Neural cell (in vitro differentiated cells): ENCODE results near the gene C19orf53. TPM values are rescaled to one million over a fixed set of nuclear protein-coding genes. Genes with fewer than 3 reads are reported as not detected.

Experiments used
- H2AFZ ChIP-seq: fragments of 200-600, 300-800 bp; sonication (generic), shearing (Covaris generic); 2 replicates; pipeline ENCODE4 v1.6.0; 2014; ENCODE audit warnings: low read depth, mild to moderate bottlenecking, antibody characterized with exemption, low read length, moderate library complexity
- H3F3A ChIP-seq: fragments of 200-600 bp; shearing (Covaris generic); 2 replicates; pipeline ENCODE4 v1.6.1; 2016; ENCODE audit warnings: mild to moderate bottlenecking, moderate library complexity, mixed read lengths, antibody characterized with exemption, low read length; ENCODE audit not compliant: insufficient read depth, poor library complexity, severe bottlenecking
- H3K27ac ChIP-seq: fragments of 200-600, 300-800 bp; sonication (generic), shearing (Covaris generic); 2 replicates; pipeline ENCODE4 v1.5.1; 2014; ENCODE audit warnings: mild to moderate bottlenecking, low read length, moderate library complexity
- H3K27me3 ChIP-seq: fragments of 300-800, 200-600 bp; sonication (generic), shearing (Covaris generic); 2 replicates; pipeline ENCODE4 v1.6.0; 2014; ENCODE audit warnings: mild to moderate bottlenecking, low read depth, low read length, moderate library complexity; ENCODE audit not compliant: insufficient read depth
- H3K36me3 ChIP-seq: fragments of 300-800, 200-600 bp; sonication (generic), shearing (Covaris generic); 2 replicates; pipeline ENCODE4 v1.5.1; 2014; ENCODE audit warnings: mild to moderate bottlenecking, antibody characterized with exemption, low read length, moderate library complexity; ENCODE audit not compliant: insufficient read depth
- H3K4me2 ChIP-seq: fragments of 300-800, 200-600 bp; sonication (generic), shearing (Covaris generic); 2 replicates; pipeline ENCODE4 v1.6.0; 2014; ENCODE audit warnings: mild to moderate bottlenecking, low read length
- H3K4me3 ChIP-seq: fragments of 300-800, 200-600 bp; sonication (generic), shearing (Covaris generic); 2 replicates; pipeline ENCODE4 v1.5.1; 2014; ENCODE audit warnings: mild to moderate bottlenecking, low read length, moderate library complexity
- H3K79me2 ChIP-seq: fragments of 200-600 bp; shearing (Covaris generic); replicated peaks from 2 replicates; pipeline ENCODE4 v1.6.0; 2014; ENCODE audit warnings: mild to moderate bottlenecking, low read length, moderate library complexity; ENCODE audit not compliant: insufficient read depth
- H3K9ac ChIP-seq: fragments of 300-800, 200-600 bp; sonication (generic), shearing (Covaris generic); 2 replicates; pipeline ENCODE4 v1.6.1; 2016; ENCODE audit warnings: mild to moderate bottlenecking, low read length, mixed read lengths
- H3K9me2 ChIP-seq: fragments of 200-600 bp; shearing (Covaris generic); 2 replicates; pipeline ENCODE4 v1.6.1; 2016; ENCODE audit warnings: mild to moderate bottlenecking, low read length, mixed read lengths; ENCODE audit not compliant: insufficient read depth
- H3K9me3 ChIP-seq: fragments of 200-600, 300-800 bp; sonication (generic), shearing (Covaris generic); 2 replicates; pipeline ENCODE4 v1.6.1; 2016; ENCODE audit warnings: mild to moderate bottlenecking, mixed run types, low read length, moderate library complexity, mixed read lengths
- H4K20me1 ChIP-seq: fragments of 200-600 bp; shearing (Covaris generic); 2 replicates; pipeline ENCODE4 v1.6.1; 2016; ENCODE audit warnings: mild to moderate bottlenecking, mixed run types; ENCODE audit not compliant: insufficient read depth
- CTCF ChIP-seq: fragments of 450-650 bp; IDR thresholded peaks from 2 replicates; pipeline ENCODE4 v1.5.1; 2014; ENCODE audit warnings: antibody characterized with exemption, mild to moderate bottlenecking, moderate library complexity; ENCODE audit not compliant: poor library complexity, severe bottlenecking
- EP300 ChIP-seq: fragments of 450-650 bp; conservative IDR thresholded peaks from 2 replicates; pipeline ENCODE4 v1.6.1; 2014; ENCODE audit warnings: antibody characterized with exemption, mild to moderate bottlenecking, moderate library complexity; ENCODE audit not compliant: poor library complexity, severe bottlenecking
- EZH2 ChIP-seq: fragments of 200-600, 300-800 bp; shearing (Covaris generic), sonication (generic); IDR thresholded peaks from 2 replicates; pipeline ENCODE4 v1.6.1; 2014; ENCODE audit warnings: antibody characterized with exemption, low read length, borderline replicate concordance, mild to moderate bottlenecking; ENCODE audit not compliant: insufficient read depth, poor library complexity, severe bottlenecking
- MXI1 ChIP-seq: fragments of 450-650 bp; conservative IDR thresholded peaks from 2 replicates; pipeline ENCODE4 v1.6.1; 2014; ENCODE audit warnings: antibody characterized with exemption, mild to moderate bottlenecking; ENCODE audit not compliant: poor library complexity, severe bottlenecking
- POLR2AphosphoS5 ChIP-seq: IDR thresholded peaks from 2 replicates; pipeline ENCODE4 v1.6.1; 2012
- RAD21 ChIP-seq: fragments of 450-650 bp; conservative IDR thresholded peaks from 2 replicates; pipeline ENCODE4 v1.6.1; 2014; ENCODE audit warnings: antibody characterized with exemption, mild to moderate bottlenecking, moderate library complexity
- REST ChIP-seq: IDR thresholded peaks from 2 replicates; pipeline ENCODE4 v1.6.1; 2012; ENCODE audit warnings: borderline replicate concordance
- SMC3 ChIP-seq: fragments of 450-650 bp; conservative IDR thresholded peaks from 2 replicates; pipeline ENCODE4 v1.6.1; 2014; ENCODE audit warnings: antibody characterized with exemption, mild to moderate bottlenecking, moderate library complexity; ENCODE audit not compliant: poor library complexity
- TAF1 ChIP-seq: IDR thresholded peaks from 2 replicates; pipeline ENCODE4 v1.6.1; 2012; ENCODE audit warnings: low read depth
- polyA plus RNA-seq: library from polyadenylated mRNA; depleted of rRNA; stranded (reverse); fragments of >200 nt; gene quantifications from 2 replicates; pipeline ENCODE4 v1.2.3, GENCODE V29; 2014

C19orf53 gene
- polyA plus RNA-seq, 1 donor from 2014 or later: 104 TPM

- Histone ChIP-seq H3K36me3 (peaks cover 5% of the 10 kb centered on the region), H3F3A (no peaks in the 10 kb centered on the region), H3K27ac (no peak overlapping the region), H3K9ac (no peak overlapping the region), H3K9me3 (no peaks in the 10 kb centered on the region), H3K4me3 (no peak overlapping the region), H3K9me2 (no peaks in the 10 kb centered on the region), H3K4me2 (no peak overlapping the region), H2AFZ (no peak overlapping the region), H3K27me3 (no peaks in the 10 kb centered on the region), H4K20me1 (no peaks in the 10 kb centered on the region), H3K79me2 (no peaks in the 10 kb centered on the region)
- no peak for TF ChIP-seq TAF1
- no peak for TF ChIP-seq EZH2
- no peak for TF ChIP-seq SMC3
- no peak for TF ChIP-seq MXI1
- TF ChIP-seq POLR2AphosphoS5: no peak
- TF ChIP-seq CTCF: no peak
- no peak for TF ChIP-seq EP300
- no peak for TF ChIP-seq REST
- TF ChIP-seq RAD21: no peak
Observed at GRCh38 chr19:13783565-13784500, 9.6 kb downstream of the C19orf53 start.

- Histone ChIP-seq H4K20me1 (no peaks in the 10 kb centered on the region), H3F3A (no peaks in the 10 kb centered on the region), H3K79me2 (no peaks in the 10 kb centered on the region), H3K9me2 (no peaks in the 10 kb centered on the region), H3K27me3 (no peaks in the 10 kb centered on the region), H3K4me2 (no peak overlapping the region), H3K9ac (no peak overlapping the region), H3K36me3 (no peaks in the 10 kb centered on the region), H3K4me3 (no peak overlapping the region), H3K27ac (no peak overlapping the region), H2AFZ (no peak overlapping the region), H3K9me3 (no peaks in the 10 kb centered on the region)
- no peak for TF ChIP-seq CTCF
- no peak for TF ChIP-seq SMC3
- TF ChIP-seq REST: no peak
- TF ChIP-seq EZH2: no peak
- no peak for TF ChIP-seq TAF1
- no peak for TF ChIP-seq RAD21
- TF ChIP-seq EP300: no peak
- no peak for TF ChIP-seq MXI1
- no peak for TF ChIP-seq POLR2AphosphoS5
Observed at GRCh38 chr19:13784731-13785452, 10.6 kb downstream of the C19orf53 start.
